ENCODE measurements around the gene MYBL2.
"Not testable (repeated sequence)": the region's sequence is repeated elsewhere in the genome, so short reads cannot be mapped to it uniquely, and the experiment has no call there.

The MYBL2 gene

GRCh38 chr20:43752561-43753301 is 85.8 kb downstream of the MYBL2 start:
- DNase-seq: no peak

GRCh38 chr20:43755390-43755789 is 88.5 kb downstream of the MYBL2 start:
- no peak for DNase-seq

GRCh38 chr20:43755851-43756250 is 88.9 kb downstream of the MYBL2 start:
- no peak for DNase-seq

GRCh38 chr20:43757888-43758287 is 91.0 kb downstream of the MYBL2 start:
- DNase-seq: not testable (repeated sequence)

- DNase-seq: peak; percentile 10
Measured at GRCh38 chr20:43761386-43762340, 94.7 kb downstream of the MYBL2 start.

GRCh38 chr20:43762911-43763310 is 96.0 kb downstream of the MYBL2 start:
- DNase-seq: no peak

- DNase-seq: no peak
Measured at GRCh38 chr20:43765916-43766315, 99.0 kb downstream of the MYBL2 start.
